BLaER1 (cell line): ENCODE measurements around the gene ABCG1.

Source experiments
- H3K27ac ChIP-seq: shearing (Covaris generic); formaldehyde crosslinking; 2 replicates; pipeline ENCODE4 v1.8.1; 2022
- H3K27me3 ChIP-seq: shearing (Covaris generic); formaldehyde crosslinking; 2 replicates; pipeline ENCODE4 v1.8.1; 2022
- H3K36me3 ChIP-seq: shearing (Covaris generic); formaldehyde crosslinking; 2 replicates; pipeline ENCODE4 v1.8.1; 2022
- H3K4me1 ChIP-seq: shearing (Covaris generic); formaldehyde crosslinking; 2 replicates; pipeline ENCODE4 v1.8.1; 2022
- H3K4me2 ChIP-seq: shearing (Covaris generic); formaldehyde crosslinking; 2 replicates; pipeline ENCODE4 v1.8.1; 2022
- H3K4me3 ChIP-seq: shearing (Covaris generic); formaldehyde crosslinking; 2 replicates; pipeline ENCODE4 v1.8.1; 2022
- H3K9ac ChIP-seq: shearing (Covaris generic); formaldehyde crosslinking; 2 replicates; pipeline ENCODE4 v1.8.1; 2022
- H3K9me3 ChIP-seq: shearing (Covaris generic); formaldehyde crosslinking; 2 replicates; pipeline ENCODE4 v1.8.1; 2022
- H4K20me1 ChIP-seq: shearing (Covaris generic); formaldehyde crosslinking; 2 replicates; pipeline ENCODE4 v1.8.1; 2022
- Cebpa-rat ChIP-seq: shearing (Covaris generic); IDR thresholded peaks from 2 replicates; pipeline ENCODE4 v1.8.1; 2022

Gene ABCG1

GRCh38 chr21:42321845-42322244 lies 102.9 kb downstream of the ABCG1 start:
- Histone ChIP-seq H3K27ac (no peak overlapping the region), H3K4me2 (no peak overlapping the region), H4K20me1 (no peaks in the 10 kb centered on the region), H3K9me3 (peaks cover 9% of the 10 kb centered on the region; the same call in 1 of the 2 replicates), H3K9ac (no peak overlapping the region), H3K36me3 (no peaks in the 10 kb centered on the region), H3K4me1 (peaks cover 41% of the 10 kb centered on the region), H3K27me3 (no peaks in the 10 kb centered on the region), H3K4me3 (no peak overlapping the region)
- TF ChIP-seq Cebpa-rat = no peak

GRCh38 chr21:42324896-42325295 lies 106.0 kb downstream of the ABCG1 start:
- no peaks in the 10 kb centered on the region for H3K27me3 ChIP-seq
- peaks cover 11% of the 10 kb centered on the region for H3K4me1 ChIP-seq
- H3K9ac ChIP-seq = no peak overlapping the region
- TF ChIP-seq Cebpa-rat = no peak
- H3K27ac ChIP-seq = no peak overlapping the region
- no peaks in the 10 kb centered on the region for H4K20me1 ChIP-seq
- H3K9me3 ChIP-seq = peaks cover 9% of the 10 kb centered on the region; the same call in 1 of the 2 replicates
- H3K36me3 ChIP-seq = no peaks in the 10 kb centered on the region
- no peak overlapping the region for H3K4me2 ChIP-seq
- H3K4me3 ChIP-seq = no peak overlapping the region

- peaks cover 13% of the 10 kb centered on the region for H3K9me3 ChIP-seq
- no peak overlapping the region for H3K27ac ChIP-seq
- H3K9ac ChIP-seq = no peak overlapping the region
- H4K20me1 ChIP-seq = no peaks in the 10 kb centered on the region
- TF ChIP-seq Cebpa-rat = no peak
- no peaks in the 10 kb centered on the region for H3K27me3 ChIP-seq
- no peak overlapping the region for H3K4me2 ChIP-seq
- no peaks in the 10 kb centered on the region for H3K36me3 ChIP-seq
- H3K4me1 ChIP-seq = no peaks in the 10 kb centered on the region
- H3K4me3 ChIP-seq = no peak overlapping the region
Measured at GRCh38 chr21:42330380-42331371, 111.7 kb downstream of the ABCG1 start.

- TF ChIP-seq Cebpa-rat = no peak
- H4K20me1 ChIP-seq = no peaks in the 10 kb centered on the region
- H3K4me1 ChIP-seq = no peaks in the 10 kb centered on the region
- H3K9me3 ChIP-seq = peaks cover 13% of the 10 kb centered on the region
- no peak overlapping the region for H3K27ac ChIP-seq
- no peak overlapping the region for H3K4me3 ChIP-seq
- no peak overlapping the region for H3K4me2 ChIP-seq
- no peaks in the 10 kb centered on the region for H3K36me3 ChIP-seq
- no peak overlapping the region for H3K9ac ChIP-seq
- H3K27me3 ChIP-seq = no peaks in the 10 kb centered on the region
Measured at GRCh38 chr21:42331660-42332059, 112.7 kb downstream of the ABCG1 start.

- peaks cover 13% of the 10 kb centered on the region for H3K9me3 ChIP-seq
- H3K9ac ChIP-seq = no peak overlapping the region
Measured at GRCh38 chr21:42332557-42333317, 113.8 kb downstream of the ABCG1 start.

GRCh38 chr21:42336054-42336453 lies 117.1 kb downstream of the ABCG1 start:
- H3K27me3 ChIP-seq = no peaks in the 10 kb centered on the region
- no peak overlapping the region for H3K27ac ChIP-seq
- TF ChIP-seq Cebpa-rat = no peak
- peaks cover 6% of the 10 kb centered on the region for H3K4me1 ChIP-seq
- no peak overlapping the region for H3K9ac ChIP-seq
- no peaks in the 10 kb centered on the region for H4K20me1 ChIP-seq
- H3K4me3 ChIP-seq = no peak overlapping the region
- H3K36me3 ChIP-seq = no peaks in the 10 kb centered on the region
- no peak overlapping the region for H3K4me2 ChIP-seq
- peaks cover 13% of the 10 kb centered on the region for H3K9me3 ChIP-seq

More at GRCh38 chr21:42332557-42333317, 113.8 kb downstream of the ABCG1 start:
- H3K4me1 ChIP-seq = 0 out of 2 replicates have a peak, but pooled peaks cover under 1% of the 10 kb centered on the region
- no peaks in the 10 kb centered on the region for H3K36me3 ChIP-seq
- no peak overlapping the region for H3K4me3 ChIP-seq
- TF ChIP-seq Cebpa-rat = no peak
- no peaks in the 10 kb centered on the region for H3K27me3 ChIP-seq
- H4K20me1 ChIP-seq = no peaks in the 10 kb centered on the region
- H3K4me2 ChIP-seq = no peak overlapping the region
- H3K27ac ChIP-seq = no peak overlapping the region

GRCh38 chr21:42337276-42337675 lies 118.3 kb downstream of the ABCG1 start:
- H3K9ac ChIP-seq = no peak overlapping the region
- H3K27ac ChIP-seq = no peak overlapping the region
- no peak for TF ChIP-seq Cebpa-rat

GRCh38 chr21:42337830-42338728 lies 119.1 kb downstream of the ABCG1 start:
- Histone ChIP-seq H3K4me2 (no peak overlapping the region), H3K9me3 (no peaks in the 10 kb centered on the region), H3K27me3 (no peaks in the 10 kb centered on the region), H3K9ac (no peak overlapping the region), H3K4me1 (peaks cover 6% of the 10 kb centered on the region), H4K20me1 (no peaks in the 10 kb centered on the region), H3K36me3 (no peaks in the 10 kb centered on the region), H3K27ac (no peak overlapping the region), H3K4me3 (no peak overlapping the region)
- TF ChIP-seq Cebpa-rat = no peak

More at GRCh38 chr21:42337276-42337675, 118.3 kb downstream of the ABCG1 start:
- 0 out of 2 replicates have a peak, but pooled peaks cover 4% of the 10 kb centered on the region for H3K9me3 ChIP-seq
- no peak overlapping the region for H3K4me3 ChIP-seq
- peaks cover 6% of the 10 kb centered on the region for H3K4me1 ChIP-seq
- H3K36me3 ChIP-seq = no peaks in the 10 kb centered on the region
- no peaks in the 10 kb centered on the region for H4K20me1 ChIP-seq
- no peak overlapping the region for H3K4me2 ChIP-seq
- no peaks in the 10 kb centered on the region for H3K27me3 ChIP-seq
